NCI-H226 (cell line): ENCODE data around the gene C21orf58.
A peak's percentile ranks its signal among the peaks of the same experiment; 100 is the strongest.
"Not testable (repeated sequence)": the region's sequence is repeated elsewhere in the genome, so short reads cannot be mapped to it uniquely, and the experiment has no call there.

Experiments used
- DNase-seq: peaks from one replicate; pipeline ENCODE4 v3.0.0-alpha.2; 2015

Gene C21orf58

DNA sequence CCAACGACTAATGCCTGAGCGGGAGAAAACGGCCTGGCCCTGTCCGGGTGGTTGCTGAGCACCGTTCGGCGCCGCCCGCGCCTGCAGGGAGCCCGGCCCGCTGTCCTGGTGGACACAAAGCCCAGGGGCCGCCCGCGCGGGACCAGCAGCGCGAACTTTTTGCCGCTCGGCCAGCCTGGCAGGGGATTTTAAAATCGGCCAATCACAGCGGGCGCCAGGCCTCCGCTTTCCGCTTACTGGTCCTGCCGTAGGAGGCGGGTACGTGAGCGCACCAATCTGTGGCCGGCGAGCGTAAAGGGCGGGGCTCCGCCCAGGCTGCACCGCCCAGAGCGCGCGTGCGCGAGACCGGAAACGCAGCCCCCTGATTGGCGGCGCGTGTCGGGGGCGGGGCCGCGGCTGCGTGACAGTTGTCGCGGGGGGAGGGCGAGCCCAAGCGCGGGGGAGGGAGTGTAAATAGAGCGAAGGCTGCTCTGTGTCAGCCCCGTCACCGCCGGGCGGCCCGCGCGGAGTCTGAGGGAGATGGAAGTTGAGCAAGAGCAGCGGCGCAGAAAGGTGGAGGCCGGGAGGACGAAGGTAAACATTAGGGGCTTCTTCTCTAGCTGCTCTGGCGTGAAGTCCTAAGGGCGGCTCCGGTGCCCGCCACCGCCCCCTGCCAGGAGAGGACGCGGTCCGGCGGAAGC, at the start of gene C21orf58, which contains the start of gene PCNT:
C21orf58 (minus strand) TSS at position 161 of the 680 bp plus-strand sequence. CDS start 1,132 bp downstream, outside the sequence.
PCNT (plus strand) TSS at position 447 of the 680 bp plus-strand sequence; CDS start at position 520, 73 bp downstream.
- peak; percentile 95 for DNase-seq

DNA sequence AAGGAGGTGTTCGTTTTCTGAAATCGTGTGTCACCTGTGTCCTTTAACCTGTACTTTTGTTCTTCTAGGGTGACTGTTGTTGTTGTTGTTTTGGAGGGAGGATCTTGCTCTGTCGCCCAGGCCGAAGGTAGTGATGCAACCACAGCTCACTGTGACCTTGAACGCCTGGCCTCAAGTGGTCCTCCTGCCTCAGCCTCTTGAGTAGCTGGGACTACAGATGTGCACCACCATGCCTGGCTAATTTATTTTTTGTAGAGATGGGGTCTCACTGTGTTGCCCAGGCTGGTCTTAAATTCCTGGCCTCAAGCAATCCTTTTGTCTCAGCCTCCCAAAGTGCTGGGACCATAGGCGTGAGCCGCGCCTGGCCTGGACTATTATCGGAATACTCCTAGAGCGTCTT, 49.3 kb upstream of the C21orf58 start:
- not testable (repeated sequence) for DNase-seq

DNA sequence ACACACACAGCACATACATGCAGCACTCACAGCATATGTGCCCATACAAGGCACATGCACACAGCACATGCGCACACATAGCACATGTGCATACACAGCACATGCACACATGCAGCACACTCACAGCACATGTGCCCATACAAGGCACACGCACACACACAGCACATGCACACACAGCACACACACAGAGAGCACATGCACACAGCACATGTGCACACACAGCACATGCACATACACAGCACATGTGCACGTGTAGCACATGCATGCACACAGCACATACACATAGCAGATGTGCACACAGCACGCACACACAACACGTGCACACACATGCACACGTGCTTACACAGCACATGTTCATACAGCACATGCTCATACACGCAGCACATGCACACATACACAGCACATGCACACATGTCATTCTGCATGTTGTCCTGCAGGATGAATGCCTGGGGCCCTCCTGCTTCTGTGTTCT, 48.4 kb upstream of the C21orf58 start:
- DNase-seq, result no peak

- DNase-seq, result no peak
These were observed 47.7 kb upstream of the C21orf58 start for GRCh38 chr21:46371204-46372013.

- no peak for DNase-seq
These were observed 46.0 kb upstream of the C21orf58 start for GRCh38 chr21:46369520-46370235.

DNA sequence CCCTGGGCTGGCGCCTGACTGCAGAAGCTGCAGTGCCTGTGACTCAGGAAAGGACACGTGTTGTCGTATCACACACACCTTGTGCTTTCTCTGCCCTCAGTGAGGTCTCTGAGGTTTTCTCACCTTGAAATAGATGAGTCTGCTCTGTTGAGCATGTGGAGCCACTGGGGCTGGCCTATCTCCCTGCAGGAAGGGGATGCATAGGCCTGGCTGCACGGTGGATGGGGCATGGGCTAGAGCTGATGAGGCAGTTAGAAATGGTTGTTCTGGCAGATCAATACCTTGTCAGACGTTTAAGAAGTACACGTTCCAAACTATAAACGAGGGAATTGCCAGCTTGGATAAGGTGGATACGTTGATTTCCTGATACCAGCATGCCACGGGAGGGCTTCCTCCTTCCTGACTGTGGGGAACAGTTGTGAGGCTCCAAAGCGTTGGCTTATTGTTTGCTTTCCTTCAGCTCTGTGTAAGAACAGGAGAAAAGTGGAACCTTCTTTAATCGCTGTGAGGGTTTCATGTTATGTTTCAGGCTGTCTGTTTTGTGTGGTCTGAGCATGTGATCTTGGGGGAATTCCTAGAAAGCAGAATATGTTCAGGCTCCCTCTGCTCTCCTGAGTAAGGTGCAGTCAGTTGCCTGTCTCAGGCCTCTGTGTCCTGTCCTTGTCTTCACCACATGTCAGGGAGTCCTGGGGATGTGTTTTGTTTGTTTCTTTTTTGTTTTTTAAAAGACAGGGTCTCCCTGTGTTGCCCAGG, 45.0 kb upstream of the C21orf58 start:
- no peak for DNase-seq

GRCh38 chr21:46366966-46367365, 43.3 kb upstream of the C21orf58 start:
- DNase-seq, result no peak

DNA sequence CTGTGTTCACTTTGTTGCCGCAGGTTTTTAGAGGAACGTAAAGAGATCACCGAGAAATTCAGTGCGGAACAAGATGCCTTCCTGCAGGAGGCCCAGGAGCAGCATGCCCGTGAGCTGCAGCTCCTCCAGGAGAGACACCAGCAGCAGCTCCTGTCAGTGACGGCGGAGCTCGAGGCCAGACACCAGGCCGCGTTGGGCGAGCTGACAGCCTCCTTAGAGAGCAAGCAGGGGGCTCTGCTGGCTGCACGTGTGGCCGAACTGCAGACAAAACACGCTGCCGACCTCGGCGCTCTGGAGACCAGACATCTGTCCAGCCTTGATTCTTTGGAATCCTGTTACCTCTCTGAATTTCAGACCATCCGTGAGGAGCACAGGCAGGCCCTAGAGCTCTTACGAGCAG, 42.9 kb upstream of the C21orf58 start:
- no peak for DNase-seq

GRCh38 chr21:46366091-46366490, 42.4 kb upstream of the C21orf58 start:
- DNase-seq, result no peak

DNA sequence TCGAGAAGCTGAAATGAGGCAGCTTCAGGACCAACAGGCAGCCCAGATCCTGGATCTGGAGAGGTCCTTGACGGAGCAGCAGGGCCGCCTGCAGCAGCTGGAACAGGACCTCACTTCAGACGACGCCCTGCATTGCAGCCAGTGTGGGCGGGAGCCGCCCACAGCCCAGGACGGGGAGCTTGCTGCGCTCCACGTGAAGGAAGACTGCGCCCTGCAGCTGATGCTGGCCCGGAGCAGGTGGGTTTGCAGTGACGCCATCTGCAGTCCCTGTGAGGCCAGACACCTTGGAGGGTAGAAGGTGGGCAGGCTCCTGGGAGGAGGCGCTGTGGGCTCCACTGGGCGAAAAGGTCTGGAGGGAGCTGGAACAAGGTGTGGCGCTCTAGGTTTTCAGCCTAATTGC, 40.0 kb upstream of the C21orf58 start:
- DNase-seq, result no peak

GRCh38 chr21:46362946-46363345, 39.3 kb upstream of the C21orf58 start:
- DNase-seq, result no peak

GRCh38 chr21:46361935-46362334, 38.3 kb upstream of the C21orf58 start:
- no peak for DNase-seq

GRCh38 chr21:46361176-46361575, 37.5 kb upstream of the C21orf58 start:
- DNase-seq, result no peak

GRCh38 chr21:46357684-46358425, 34.2 kb upstream of the C21orf58 start:
- DNase-seq, result no peak

DNA sequence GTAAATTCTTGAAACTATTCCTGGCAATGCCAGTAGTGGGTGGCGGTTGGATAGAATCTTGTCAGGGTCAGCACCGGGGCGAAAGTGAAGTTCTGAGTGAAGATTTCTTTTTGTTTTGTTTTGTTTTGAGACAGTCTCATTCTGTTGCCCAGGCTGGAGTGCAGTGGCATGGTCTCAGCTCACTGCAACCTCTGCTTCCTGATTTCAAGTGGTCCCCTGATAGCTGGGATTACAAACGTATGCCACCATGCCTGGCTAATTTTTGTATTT, 33.6 kb upstream of the C21orf58 start:
- no peak for DNase-seq

GRCh38 chr21:46356494-46357334, 33.0 kb upstream of the C21orf58 start:
- DNase-seq, result no peak

DNA sequence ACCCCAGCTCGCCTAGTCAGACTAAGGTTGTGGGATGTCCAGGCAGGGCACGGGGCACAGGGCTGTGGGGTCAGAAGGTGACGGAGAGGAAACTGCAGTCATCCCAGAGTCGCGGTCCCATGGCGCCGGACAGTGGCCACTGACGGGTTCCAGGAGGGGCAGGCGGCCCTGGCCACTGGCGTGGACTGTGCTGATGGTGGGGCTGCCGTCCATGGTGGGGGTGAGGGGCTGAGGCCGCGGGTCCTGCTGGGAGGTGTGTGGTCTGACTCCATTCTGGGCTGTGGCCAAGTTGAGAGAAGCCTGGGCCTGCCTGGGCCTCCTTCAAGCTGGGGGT, 32.3 kb upstream of the C21orf58 start:
- no peak for DNase-seq

DNA sequence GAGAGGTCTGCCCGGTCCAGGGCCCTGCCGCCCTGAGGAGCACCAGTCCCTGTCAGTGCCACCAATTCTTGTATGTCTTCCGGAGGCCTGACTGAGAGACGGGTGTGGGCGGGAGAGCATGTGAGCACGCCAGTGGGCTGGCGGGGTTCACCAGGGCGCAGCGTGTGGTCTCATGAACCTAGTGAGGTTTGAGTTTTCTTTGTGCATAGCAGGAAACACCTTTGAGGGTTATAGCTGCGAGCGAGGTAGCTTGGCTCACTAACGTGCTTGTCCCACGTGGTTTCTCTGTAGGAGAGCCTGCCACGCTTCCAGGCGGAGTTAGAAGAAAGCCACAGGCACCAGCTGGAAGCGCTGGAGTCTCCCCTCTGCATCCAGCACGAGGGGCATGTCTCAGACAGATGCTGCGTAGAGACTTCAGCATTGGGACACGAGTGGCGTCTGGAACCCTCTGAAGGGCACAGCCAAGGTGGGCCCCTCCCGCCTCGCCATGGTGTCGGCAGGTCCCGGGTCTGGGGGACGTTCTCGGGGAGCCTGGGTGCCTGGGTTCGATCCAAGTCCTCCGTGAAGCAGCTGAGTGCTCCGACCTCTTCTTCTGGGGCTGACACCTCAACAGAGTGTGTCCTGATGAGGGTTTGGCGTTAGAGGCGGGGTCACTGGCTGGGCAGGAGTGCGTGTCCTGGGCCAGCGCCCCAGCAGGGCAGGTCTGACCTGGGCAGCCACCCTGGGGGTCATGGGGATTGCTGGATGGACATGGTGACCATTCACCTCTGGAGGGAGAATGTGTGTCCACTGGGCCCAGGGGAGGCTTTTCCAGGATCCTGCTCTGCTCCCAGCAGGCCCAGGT, 31.7 kb upstream of the C21orf58 start:
- no peak for DNase-seq

DNA sequence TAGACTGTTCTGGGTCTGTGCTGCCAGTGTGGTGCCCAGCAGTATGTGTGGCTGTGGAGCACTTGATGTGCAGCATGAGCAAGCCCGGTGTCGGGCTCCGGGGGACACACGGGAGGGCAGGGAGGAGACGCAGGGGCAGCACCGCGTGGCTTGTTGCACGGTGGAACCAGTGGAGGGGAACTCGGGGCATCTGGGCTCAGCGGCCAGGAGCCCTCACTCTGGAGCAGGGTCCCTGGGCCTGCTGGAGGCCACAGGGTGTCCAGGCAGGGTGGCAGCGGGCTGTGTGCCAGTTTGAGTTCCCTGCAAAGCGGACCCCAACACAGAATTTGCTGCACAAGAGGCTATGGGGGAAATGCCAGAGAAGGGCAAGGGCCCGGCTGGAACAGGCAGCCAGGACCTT, 30.8 kb upstream of the C21orf58 start:
- no peak for DNase-seq

GRCh38 chr21:46354046-46354445, 30.4 kb upstream of the C21orf58 start:
- DNase-seq, result no peak
